Loucy (cell line): Measurements from ENCODE around the gene MADD.

Source experiments
- H2AFZ ChIP-seq: fragments of 200-600 bp; sonication (generic); 2 replicates; pipeline ENCODE4 v1.6.0; 2016; ENCODE audit warnings: antibody characterized with exemption, mild to moderate bottlenecking, low read length, moderate library complexity
- H3F3A ChIP-seq: fragments of 200-600 bp; 2 replicates; pipeline ENCODE4 v1.6.0; 2016; ENCODE audit warnings: antibody characterized with exemption, low read depth, mild to moderate bottlenecking
- H3K27me3 ChIP-seq: fragments of 200-600 bp; sonication (generic); 2 replicates; pipeline ENCODE4 v1.6.1; 2014; ENCODE audit warnings: low read length, mild to moderate bottlenecking; ENCODE audit not compliant: insufficient read depth, poor library complexity, severe bottlenecking
- H3K36me3 ChIP-seq: fragments of 200-600 bp; sonication (generic); 2 replicates; pipeline ENCODE4 v1.6.1; 2016; ENCODE audit warnings: low read length; ENCODE audit not compliant: insufficient read depth
- H3K4me1 ChIP-seq: fragments of 200-600 bp; sonication (generic); 2 replicates; pipeline ENCODE4 v1.5.1; 2014; ENCODE audit warnings: low read length, mild to moderate bottlenecking; ENCODE audit not compliant: insufficient read depth, poor library complexity, severe bottlenecking
- H3K4me2 ChIP-seq: fragments of 200-600 bp; sonication (generic); 2 replicates; pipeline ENCODE4 v1.6.0; 2014; ENCODE audit warnings: antibody characterized with exemption, low read length, low read depth, mild to moderate bottlenecking; ENCODE audit not compliant: poor library complexity, severe bottlenecking
- H3K4me3 ChIP-seq: fragments of 200-600 bp; sonication (generic); 2 replicates; pipeline ENCODE4 v1.5.1; 2014; ENCODE audit warnings: low read length, mild to moderate bottlenecking, mixed read lengths; ENCODE audit not compliant: poor library complexity, severe bottlenecking
- H3K79me2 ChIP-seq: fragments of 200-600 bp; sonication (generic); 2 replicates; pipeline ENCODE4 v1.6.1; 2014; ENCODE audit warnings: low read length; ENCODE audit not compliant: insufficient read depth
- H3K9ac ChIP-seq: fragments of 200-600 bp; sonication (generic); 2 replicates; pipeline ENCODE4 v1.6.0; 2014; ENCODE audit warnings: mild to moderate bottlenecking, low read depth, low read length, moderate library complexity; ENCODE audit not compliant: poor library complexity, severe bottlenecking
- H3K9me2 ChIP-seq: fragments of 200-600 bp; sonication (generic); replicated peaks from 2 replicates; pipeline ENCODE4 v1.6.1; 2016; ENCODE audit warnings: low read depth, low read length, mixed read lengths
- H3K9me3 ChIP-seq: fragments of 200-600 bp; sonication (generic); 2 replicates; pipeline ENCODE4 v1.6.1; 2014; ENCODE audit warnings: mild to moderate bottlenecking, antibody characterized with exemption, low read length, low read depth; ENCODE audit not compliant: insufficient read depth
- H4K20me1 ChIP-seq: fragments of 200-600 bp; sonication (generic); 2 replicates; pipeline ENCODE4 v1.6.0; 2014; ENCODE audit warnings: antibody characterized with exemption, low read length, mild to moderate bottlenecking; ENCODE audit not compliant: insufficient read depth, poor library complexity, severe bottlenecking
- CTCF ChIP-seq: fragments of 200-600 bp; sonication (generic); conservative IDR thresholded peaks from 2 replicates; pipeline ENCODE4 v1.5.1; 2014; ENCODE audit warnings: mild to moderate bottlenecking, antibody characterized with exemption, low read length
- EZH2phosphoT487 ChIP-seq: fragments of 200-600 bp; IDR thresholded peaks from 2 replicates; pipeline ENCODE4 v1.6.1; 2018; ENCODE audit warnings: antibody characterized with exemption, mild to moderate bottlenecking, moderate library complexity, borderline replicate concordance

The MADD gene

GRCh38 chr11:47350315-47350714, 80.4 kb downstream of the MADD start:
- no peak for TF ChIP-seq EZH2phosphoT487
- TF ChIP-seq CTCF, result no peak

GRCh38 chr11:47351156-47352126, 81.5 kb downstream of the MADD start:
- no peaks in the 10 kb centered on the region for H3K9me3 ChIP-seq
- H2AFZ ChIP-seq, result no peak overlapping the region
- H3K9me2 ChIP-seq, result no peaks in the 10 kb centered on the region
- H3K79me2 ChIP-seq, result no peaks in the 10 kb centered on the region
- no peaks in the 10 kb centered on the region for H3F3A ChIP-seq
- H3K4me1 ChIP-seq, result no peaks in the 10 kb centered on the region
- no peaks in the 10 kb centered on the region for H3K27me3 ChIP-seq
- no peaks in the 10 kb centered on the region for H3K36me3 ChIP-seq
- no peak overlapping the region for H3K4me3 ChIP-seq
- no peak overlapping the region for H3K4me2 ChIP-seq
- no peak for TF ChIP-seq CTCF
- TF ChIP-seq EZH2phosphoT487, result no peak
- H3K9ac ChIP-seq, result no peak overlapping the region
- H4K20me1 ChIP-seq, result no peaks in the 10 kb centered on the region

More at GRCh38 chr11:47350315-47350714, 80.4 kb downstream of the MADD start:
- H3K9ac ChIP-seq, result no peak overlapping the region
- no peaks in the 10 kb centered on the region for H3K9me2 ChIP-seq
- no peaks in the 10 kb centered on the region for H3K4me1 ChIP-seq
- H3K36me3 ChIP-seq, result no peaks in the 10 kb centered on the region
- no peak overlapping the region for H3K4me3 ChIP-seq
- no peaks in the 10 kb centered on the region for H3F3A ChIP-seq
- no peaks in the 10 kb centered on the region for H3K27me3 ChIP-seq
- H3K79me2 ChIP-seq, result no peaks in the 10 kb centered on the region
- H3K9me3 ChIP-seq, result no peaks in the 10 kb centered on the region
- no peaks in the 10 kb centered on the region for H4K20me1 ChIP-seq
- no peak overlapping the region for H2AFZ ChIP-seq
- no peak overlapping the region for H3K4me2 ChIP-seq

- Histone ChIP-seq H3K9ac (no peak within 1 kb of the TSS), H3K27me3 (no peaks in the 10 kb centered on the region), H3K4me2 (no peak within 1 kb of the TSS), H4K20me1 (no peaks in the 10 kb centered on the region), H3F3A (no peaks in the 10 kb centered on the region), H3K36me3 (no peaks in the 10 kb centered on the region), H3K4me1 (no peaks in the 10 kb centered on the region), H3K4me3 (no peak within 1 kb of the TSS), H2AFZ (no peak within 1 kb of the TSS), H3K79me2 (no peaks in the 10 kb centered on the region), H3K9me2 (no peaks in the 10 kb centered on the region), H3K9me3 (no peaks in the 10 kb centered on the region)
- TF ChIP-seq EZH2phosphoT487 (no peak), CTCF (no peak)
These were observed 82.6 kb downstream of the MADD start, which contains the start of gene MYBPC3 for GRCh38 chr11:47352556-47352955. TSS of gene MYBPC3 (minus strand) at chr11:47352702. CDS start at chr11:47352647, 55 bp downstream.
